Testis (tissue), 2 donors: ENCODE results near the gene IFNA7.
"Not testable (repeated sequence)": the region's sequence is repeated elsewhere in the genome, so short reads cannot be mapped to it uniquely, and the experiment has no call there.

Source experiments
- POLR2A ChIP-seq: fragments of 450-650 bp; IDR thresholded peaks from one replicate; pipeline ENCODE4 v1.6.1; 2017; ENCODE audit warnings: antibody characterized with exemption, mild to moderate bottlenecking, moderate library complexity
- TF ChIP-seq, protein P1 (sequence below), 3 experiments: fragments of 450-650 bp in 2 of 3; fragments of 200-600 bp in 1 of 3; sonication (generic) in 1 of 3; IDR thresholded peaks; one replicate each; pipeline ENCODE4 v1.5.1; 2016 to 2019; ENCODE audit warnings: antibody characterized with exemption in 3 of 3, mild to moderate bottlenecking in 2 of 3, moderate library complexity in 1 of 3

DNA sequence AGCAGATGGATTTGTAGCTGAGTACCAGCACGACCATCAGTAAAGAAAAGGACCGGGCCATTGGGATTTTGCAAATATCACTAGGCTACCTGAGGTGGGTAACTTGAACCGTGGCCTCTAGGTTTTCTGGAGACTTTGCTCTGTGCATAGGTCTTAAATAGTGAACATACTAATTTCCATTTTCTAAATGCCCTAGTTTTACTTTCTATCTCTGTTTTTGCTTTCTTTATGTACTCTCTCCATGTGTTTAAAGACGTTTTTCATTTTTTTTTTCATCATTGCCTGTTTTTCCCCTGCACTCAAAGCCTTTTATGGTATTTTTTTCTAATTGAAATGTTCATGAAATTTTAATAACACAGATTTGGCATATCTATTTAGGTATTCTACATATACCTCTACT lies at the start of gene IFNA7:
- TF ChIP-seq, protein P1, sequence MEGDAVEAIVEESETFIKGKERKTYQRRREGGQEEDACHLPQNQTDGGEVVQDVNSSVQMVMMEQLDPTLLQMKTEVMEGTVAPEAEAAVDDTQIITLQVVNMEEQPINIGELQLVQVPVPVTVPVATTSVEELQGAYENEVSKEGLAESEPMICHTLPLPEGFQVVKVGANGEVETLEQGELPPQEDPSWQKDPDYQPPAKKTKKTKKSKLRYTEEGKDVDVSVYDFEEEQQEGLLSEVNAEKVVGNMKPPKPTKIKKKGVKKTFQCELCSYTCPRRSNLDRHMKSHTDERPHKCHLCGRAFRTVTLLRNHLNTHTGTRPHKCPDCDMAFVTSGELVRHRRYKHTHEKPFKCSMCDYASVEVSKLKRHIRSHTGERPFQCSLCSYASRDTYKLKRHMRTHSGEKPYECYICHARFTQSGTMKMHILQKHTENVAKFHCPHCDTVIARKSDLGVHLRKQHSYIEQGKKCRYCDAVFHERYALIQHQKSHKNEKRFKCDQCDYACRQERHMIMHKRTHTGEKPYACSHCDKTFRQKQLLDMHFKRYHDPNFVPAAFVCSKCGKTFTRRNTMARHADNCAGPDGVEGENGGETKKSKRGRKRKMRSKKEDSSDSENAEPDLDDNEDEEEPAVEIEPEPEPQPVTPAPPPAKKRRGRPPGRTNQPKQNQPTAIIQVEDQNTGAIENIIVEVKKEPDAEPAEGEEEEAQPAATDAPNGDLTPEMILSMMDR (IDR thresholded peaks at IDR 0.05) = not testable (repeated sequence)
- TF ChIP-seq POLR2A = not testable (repeated sequence)
